Esophagus muscularis mucosa (tissue), 4 donors: ENCODE results near the gene CD8B2. TPM values are rescaled to one million over a fixed set of nuclear protein-coding genes. Genes with fewer than 3 reads are reported as not detected.

ENCODE experiments used
- DNase-seq: peaks from one replicate; pipeline ENCODE4 v3.0.0-alpha.2; 2017; ENCODE audit errors: extremely low spot score
- H3K27ac ChIP-seq, 4 donors: fragments of 200-600 bp; sonication (generic); replicated peaks in 1 of 4; 1 replicate in 3 of 4; 2 replicates in 1 of 4; pipeline ENCODE4 v1.5.1; 2016 to 2019; ENCODE audit warnings: mild to moderate bottlenecking in 1 of 4
- H3K27me3 ChIP-seq, 4 donors: fragments of 200-600 bp; sonication (generic); one replicate each; pipeline versions ENCODE4 v1.5.1 to v1.6.0; 2016 to 2019
- H3K36me3 ChIP-seq, 4 donors: fragments of 200-600 bp; sonication (generic); one replicate each; pipeline ENCODE4 v1.5.1; 2016 to 2019
- H3K4me1 ChIP-seq, 4 donors: fragments of 200-600 bp; sonication (generic); one replicate each; pipeline ENCODE4 v1.5.1; 2016 to 2019
- H3K4me3 ChIP-seq, 4 donors: fragments of 200-600 bp; sonication (generic); 1 replicate in 2 of 4; 2 replicates in 2 of 4; pipeline ENCODE4 v1.5.1; 2016 to 2019; ENCODE audit warnings: mild to moderate bottlenecking in 4 of 4, moderate library complexity in 1 of 4
- H3K9me3 ChIP-seq, 4 donors: fragments of 200-600 bp; sonication (generic); 1 replicate in 3 of 4; 2 replicates in 1 of 4; pipeline ENCODE4 v1.5.1; 2016 to 2019
- CTCF ChIP-seq, 3 experiments: fragments of 200-600 bp in 2 of 3; fragments of 450-650 bp in 1 of 3; sonication (generic) in 2 of 3; IDR thresholded peaks; one replicate each; pipeline ENCODE4 v1.5.1; 2017 to 2019; ENCODE audit warnings: antibody characterized with exemption in 3 of 3, mild to moderate bottlenecking in 2 of 3, moderate library complexity in 1 of 3
- EP300 ChIP-seq: sonication (generic); formaldehyde crosslinking; IDR thresholded peaks from one replicate; pipeline ENCODE4 v1.6.1; 2017; ENCODE audit warnings: antibody characterized with exemption
- POLR2A ChIP-seq: fragments of 450-650 bp; IDR thresholded peaks from one replicate; pipeline ENCODE4 v1.6.1; 2017; ENCODE audit warnings: antibody characterized with exemption, moderate library complexity, mild to moderate bottlenecking, low read depth
- POLR2AphosphoS5 ChIP-seq, 2 donors: sonication (generic); formaldehyde crosslinking; IDR thresholded peaks; one replicate each; pipeline ENCODE4 v1.6.1; 2017; ENCODE audit warnings: antibody characterized with exemption in 2 of 2
- WGBS: methylation state at CpG from one replicate; pipeline ENCODE4 v1.1.5; 2018; 5-methylcytosine and 5-hydroxymethylcytosine counted together
- intact Hi-C: fragments of 100-400 bp; cut with DNase I; formaldehyde crosslinking; loops from one replicate; pipeline ENCODE4 v1.15.1; 2023
- total RNA-seq, 4 donors: library from RNA; depleted of rRNA; stranded (reverse); fragments of >200 nt; gene quantifications; one replicate each; pipeline versions ENCODE4 v1.1.0 to v1.2.1, GENCODE V29; 2016

CD8B2 gene
- total RNA-seq, 4 donors from 2014 or later, result 0.13 TPM; not detected in 3

GRCh38 chr2:106519767-106520166 lies 32.6 kb downstream of the CD8B2 start:
- intact Hi-C loops, result no loop called here
- WGBS, result 77% methylated on average over 5 of the region's 5 CpGs

GRCh38 chr2:106521016-106521415 lies 33.9 kb downstream of the CD8B2 start:
- no peak for DNase-seq

More at GRCh38 chr2:106519767-106520166, 32.6 kb downstream of the CD8B2 start:
- TF ChIP-seq POLR2A, result no peak
- no peak for TF ChIP-seq EP300
- TF ChIP-seq CTCF (IDR thresholded peaks at IDR 0.05), result no peak
- H3K27me3 ChIP-seq, result no peaks in the 10 kb centered on the region
- peaks cover 0 to 5% (median 0%) of the 10 kb centered on the region in 4 donors for H3K9me3 ChIP-seq
- H3K4me1 ChIP-seq, result no peaks in the 10 kb centered on the region
- no peaks in the 10 kb centered on the region for H3K36me3 ChIP-seq
- no peak for DNase-seq
- H3K4me3 ChIP-seq, result no peak overlapping the region
- no peak overlapping the region for H3K27ac ChIP-seq

GRCh38 chr2:106523976-106524665 lies 37.0 kb downstream of the CD8B2 start:
- Histone ChIP-seq H3K27ac (no peak overlapping the region), H3K36me3 (no peaks in the 10 kb centered on the region), H3K4me1 (no peaks in the 10 kb centered on the region), H3K9me3 (peaks cover 0 to 5% (median 0%) of the 10 kb centered on the region in 4 donors), H3K27me3 (no peaks in the 10 kb centered on the region), H3K4me3 (no peak overlapping the region)
- no peak for DNase-seq
- 90% methylated on average over 4 of the region's 6 CpGs for WGBS
- TF ChIP-seq CTCF (IDR thresholded peaks at IDR 0.05), result no peak
- TF ChIP-seq EP300, result no peak
- no peak for TF ChIP-seq POLR2A
- no peak for TF ChIP-seq POLR2AphosphoS5 (IDR thresholded peaks at IDR 0.05)
- intact Hi-C loops, result no loop called here

More at GRCh38 chr2:106521016-106521415, 33.9 kb downstream of the CD8B2 start:
- intact Hi-C loops, result no loop called here
- no peaks in the 10 kb centered on the region for H3K36me3 ChIP-seq
- H3K27me3 ChIP-seq, result no peaks in the 10 kb centered on the region
- WGBS, result 80% methylated on average over 9 of the region's 9 CpGs
- H3K4me1 ChIP-seq, result no peaks in the 10 kb centered on the region
- peaks cover 0 to 5% (median 0%) of the 10 kb centered on the region in 4 donors for H3K9me3 ChIP-seq
- TF ChIP-seq EP300 (no peak), CTCF (IDR thresholded peaks at IDR 0.05) (no peak), POLR2AphosphoS5 (IDR thresholded peaks at IDR 0.05) (no peak), POLR2A (no peak)
- H3K4me3 ChIP-seq, result no peak overlapping the region
- H3K27ac ChIP-seq, result no peak overlapping the region

- H3K9me3 ChIP-seq, result no peaks in the 10 kb centered on the region
- TF ChIP-seq CTCF (IDR thresholded peaks at IDR 0.05), result no peak
- TF ChIP-seq POLR2A, result no peak
- TF ChIP-seq EP300, result no peak
- no peak for TF ChIP-seq POLR2AphosphoS5 (IDR thresholded peaks at IDR 0.05)
- no peaks in the 10 kb centered on the region for H3K36me3 ChIP-seq
- 54% methylated on average over 2 of the region's 2 CpGs for WGBS
- no peak overlapping the region for H3K27ac ChIP-seq
- intact Hi-C loops, result no loop called here
- H3K27me3 ChIP-seq, result peaks cover 0 to 18% (median 0%) of the 10 kb centered on the region in 4 donors
- no peak for DNase-seq
- no peak overlapping the region for H3K4me3 ChIP-seq
- no peaks in the 10 kb centered on the region for H3K4me1 ChIP-seq
Measured at GRCh38 chr2:106530866-106531265, 43.7 kb downstream of the CD8B2 start.
